Stimulated activated CD4-positive, alpha-beta T cell treated with anti-CD3 and anti-CD28 coated beads, Interleukin-15, amount 100 ng/mL, for 1 hour (primary cell): Measurements from ENCODE around the gene CHRNB4.
"Not testable (repeated sequence)": the region's sequence is repeated elsewhere in the genome, so short reads cannot be mapped to it uniquely, and the experiment has no call there.

Experiments
- DNase-seq, 2 donors: peaks; one replicate each; pipeline ENCODE4 v3.0.0-alpha.2; 2020; ENCODE audit warnings: low read depth in 1 of 2, low spot score in 1 of 2

CHRNB4 gene

GRCh38 chr15:78618064-78618463, 22.9 kb downstream of the CHRNB4 start:
- DNase-seq, result no peak

- no peak for DNase-seq
These were observed 23.5 kb downstream of the CHRNB4 start for GRCh38 chr15:78617516-78617915.

- DNase-seq, result no peak
These were observed 23.9 kb downstream of the CHRNB4 start for GRCh38 chr15:78617076-78617475.

GRCh38 chr15:78616506-78616905, 24.5 kb downstream of the CHRNB4 start:
- DNase-seq, result no peak

- no peak for DNase-seq
These were observed 25.8 kb downstream of the CHRNB4 start for GRCh38 chr15:78615151-78615589.

GRCh38 chr15:78614021-78614420, 27.0 kb downstream of the CHRNB4 start:
- no peak for DNase-seq

GRCh38 chr15:78609551-78609950, 31.5 kb downstream of the CHRNB4 start:
- DNase-seq, result not testable (repeated sequence)

- DNase-seq, result no peak
These were observed 35.3 kb downstream of the CHRNB4 start for GRCh38 chr15:78605680-78606079.

GRCh38 chr15:78605201-78605600, 35.8 kb downstream of the CHRNB4 start:
- DNase-seq, result no peak

GRCh38 chr15:78604420-78604819, 36.6 kb downstream of the CHRNB4 start:
- no peak for DNase-seq

- DNase-seq, result no peak
These were observed 37.5 kb downstream of the CHRNB4 start for GRCh38 chr15:78603467-78603866.

GRCh38 chr15:78599189-78599588, 41.8 kb downstream of the CHRNB4 start:
- DNase-seq, result no peak

GRCh38 chr15:78598348-78598747, 42.7 kb downstream of the CHRNB4 start:
- DNase-seq, result no peak

- no peak for DNase-seq
These were observed 43.4 kb downstream of the CHRNB4 start for GRCh38 chr15:78597583-78597982.

- no peak for DNase-seq
These were observed 66.1 kb downstream of the CHRNB4 start for GRCh38 chr15:78574944-78575343.
